Choroid plexus epithelial cell (primary cell): Measurements from ENCODE around the gene SECISBP2.

Experiments used
- DNase-seq: peaks from one replicate; pipeline ENCODE4 v3.0.0-alpha.2; 2010; ENCODE audit warnings: low read depth
- H3K4me3 ChIP-seq: 2 replicates; pipeline ENCODE4 v1.5.1; 2011; ENCODE audit warnings: low read depth, mild to moderate bottlenecking, control low read depth, low read length, moderate library complexity
- CTCF ChIP-seq: conservative IDR thresholded peaks from 2 replicates; pipeline ENCODE4 v1.5.1; 2011; ENCODE audit warnings: low read depth, mild to moderate bottlenecking, control low read depth, inconsistent platforms, low read length, moderate library complexity

SECISBP2 gene

DNA sequence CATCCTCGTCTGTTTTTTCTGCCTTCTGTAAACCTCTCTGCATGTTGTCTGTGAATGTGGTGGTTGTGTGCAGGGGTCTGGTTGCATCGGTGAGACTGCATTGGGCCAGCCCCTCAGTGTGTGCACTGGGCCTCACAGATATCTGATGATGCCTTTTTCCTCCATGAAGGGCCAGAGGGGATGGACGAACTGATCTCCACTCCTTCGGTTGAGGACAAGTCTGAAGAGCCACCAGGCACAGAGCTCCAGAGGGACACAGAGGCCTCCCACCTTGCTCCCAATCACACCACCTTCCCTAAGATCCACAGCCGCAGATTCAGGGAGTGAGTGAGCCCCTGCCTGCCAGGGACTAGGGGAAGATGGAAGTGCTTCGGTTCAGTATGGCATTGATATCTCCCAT lies 31.3 kb downstream of the SECISBP2 start:
- TF ChIP-seq CTCF, result no peak
- no peak overlapping the region for H3K4me3 ChIP-seq
- no peak for DNase-seq

DNA sequence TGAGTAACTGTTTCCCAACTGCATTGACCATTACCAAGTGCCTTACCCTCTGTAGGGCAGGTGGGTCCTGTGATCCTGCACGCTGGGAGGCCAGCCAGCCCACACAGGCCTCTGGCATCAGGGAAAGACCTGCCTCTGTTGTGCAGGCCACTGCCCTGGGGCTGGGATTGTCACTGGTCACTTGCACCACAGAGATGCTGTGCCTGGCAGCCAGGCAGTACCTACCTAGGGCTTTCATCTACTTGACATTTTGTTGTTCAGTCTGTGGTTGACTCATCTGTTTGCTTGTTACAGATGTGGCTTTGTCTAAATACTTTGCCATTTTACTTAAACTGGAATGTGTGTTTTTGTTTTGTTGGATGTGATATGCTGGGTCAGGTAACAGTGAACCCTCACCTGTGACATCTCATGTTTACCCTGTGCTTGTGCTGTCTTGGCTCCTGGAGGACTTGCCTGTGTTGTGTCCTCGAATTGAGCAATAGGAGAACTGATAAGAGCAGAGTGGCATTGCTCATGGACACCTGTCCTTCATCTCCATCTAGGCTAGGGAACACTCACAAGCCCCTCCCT lies 32.8 kb downstream of the SECISBP2 start:
- H3K4me3 ChIP-seq, result no peak overlapping the region
- DNase-seq, result no peak
- TF ChIP-seq CTCF, result no peak

- no peak for TF ChIP-seq CTCF
- no peak overlapping the region for H3K4me3 ChIP-seq
- no peak for DNase-seq
These were observed 33.4 kb downstream of the SECISBP2 start for GRCh38 chr9:89351584-89352300.

GRCh38 chr9:89352451-89352850 lies 34.2 kb downstream of the SECISBP2 start:
- no peak for DNase-seq
- TF ChIP-seq CTCF, result no peak
- no peak overlapping the region for H3K4me3 ChIP-seq

- TF ChIP-seq CTCF, result no peak
- no peak overlapping the region for H3K4me3 ChIP-seq
- DNase-seq, result no peak
These were observed 34.8 kb downstream of the SECISBP2 start for GRCh38 chr9:89352874-89353649.

GRCh38 chr9:89353989-89354388 lies 35.7 kb downstream of the SECISBP2 start:
- DNase-seq, result peak; percentile 6

More at GRCh38 chr9:89353989-89354388, 35.7 kb downstream of the SECISBP2 start:
- no peak for TF ChIP-seq CTCF
- H3K4me3 ChIP-seq, result no peak overlapping the region
